Activated CD4-positive, alpha-beta T cell treated with anti-CD3 and anti-CD28 coated beads, Interleukin-2, amount 10 ng/mL, durations not matched to agents 7 days and 5 days (primary cell): ENCODE measurements around the gene DCAF12. TPM values are rescaled to one million over a fixed set of nuclear protein-coding genes. Genes with fewer than 3 reads are reported as not detected.
A peak's percentile ranks its signal among the peaks of the same experiment; 100 is the strongest.
"Not testable (repeated sequence)": the region's sequence is repeated elsewhere in the genome, so short reads cannot be mapped to it uniquely, and the experiment has no call there.

Experiments
- CTCF ChIA-PET: fragments of 350-600 bp; sonication (Branson Sonifier 250); formaldehyde crosslinking; loops from one replicate; lab custom pipeline; 2021; ENCODE audit warnings: antibody characterized with exemption; lab: Charles Lee
- POLR2A ChIA-PET: fragments of 350-600 bp; sonication (Branson Sonifier 250); formaldehyde crosslinking; loops from one replicate; lab custom pipeline; 2021; ENCODE audit warnings: antibody characterized with exemption; lab: Charles Lee
- DNase-seq: peaks from one replicate; pipeline ENCODE4 v3.0.0-alpha.2; 2020
- H3K27ac Mint-ChIP-seq: one replicate; pipeline ENCODE4 v1.8.0; 2021; ENCODE audit warnings: mild to moderate bottlenecking, moderate library complexity, mixed read lengths
- H3K27me3 Mint-ChIP-seq: one replicate; pipeline ENCODE4 v1.8.0; 2021; ENCODE audit warnings: mixed read lengths
- H3K36me3 Mint-ChIP-seq: one replicate; pipeline ENCODE4 v1.8.0; 2021; ENCODE audit warnings: low read depth, mixed read lengths
- H3K4me1 Mint-ChIP-seq: one replicate; pipeline ENCODE4 v1.8.0; 2021; ENCODE audit warnings: mixed read lengths
- H3K4me3 Mint-ChIP-seq: one replicate; pipeline ENCODE4 v1.8.0; 2021; ENCODE audit warnings: mild to moderate bottlenecking, moderate library complexity, mixed read lengths
- H3K9me3 Mint-ChIP-seq: one replicate; pipeline ENCODE4 v1.8.0; 2021; ENCODE audit warnings: mixed read lengths
- total RNA-seq, 2 experiments: library from RNA; stranded (reverse); gene quantifications; one replicate each; pipeline ENCODE4 v1.2.3, GENCODE V29; 2021

Gene DCAF12
- total RNA-seq, 2 experiments from 2014 or later: 41.7 to 45.4 TPM

DNA sequence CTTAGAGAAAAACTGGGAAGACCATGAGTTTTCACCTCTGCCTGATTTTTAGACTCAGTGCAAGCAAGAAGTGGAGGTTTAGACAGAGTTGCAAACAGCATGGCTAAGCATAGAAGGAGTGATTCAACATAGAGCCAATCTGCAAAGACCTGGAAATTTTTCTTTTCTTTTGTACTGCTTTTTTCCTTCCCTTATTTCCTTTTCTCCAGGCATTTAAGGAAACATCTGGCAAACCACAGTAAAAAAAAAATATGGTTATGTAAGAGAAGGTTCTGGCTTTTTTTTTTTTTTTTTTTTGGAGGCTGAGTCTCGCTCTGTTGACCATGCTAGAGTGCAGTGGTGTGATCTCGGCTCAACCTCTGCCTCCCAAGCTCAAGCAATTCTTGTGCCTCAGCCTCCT lies 16.6 kb upstream of the DCAF12 start:
- H3K27ac Mint-ChIP-seq: no peak overlapping the region
- peaks cover 8% of the 10 kb centered on the region for H3K4me1 Mint-ChIP-seq
- no peaks in the 10 kb centered on the region for H3K36me3 Mint-ChIP-seq
- CTCF ChIA-PET: interaction anchor here (0.6 to 0.7 kb wide), 2 partner anchors 93 to 645 kb away, joined by 3 read pairs; no protein-coding TSS in a partner anchor
- POLR2A ChIA-PET: no interaction called here
- H3K27me3 Mint-ChIP-seq: no peaks in the 10 kb centered on the region
- DNase-seq: no peak
- no peaks in the 10 kb centered on the region for H3K9me3 Mint-ChIP-seq
- no peak overlapping the region for H3K4me3 Mint-ChIP-seq

DNA sequence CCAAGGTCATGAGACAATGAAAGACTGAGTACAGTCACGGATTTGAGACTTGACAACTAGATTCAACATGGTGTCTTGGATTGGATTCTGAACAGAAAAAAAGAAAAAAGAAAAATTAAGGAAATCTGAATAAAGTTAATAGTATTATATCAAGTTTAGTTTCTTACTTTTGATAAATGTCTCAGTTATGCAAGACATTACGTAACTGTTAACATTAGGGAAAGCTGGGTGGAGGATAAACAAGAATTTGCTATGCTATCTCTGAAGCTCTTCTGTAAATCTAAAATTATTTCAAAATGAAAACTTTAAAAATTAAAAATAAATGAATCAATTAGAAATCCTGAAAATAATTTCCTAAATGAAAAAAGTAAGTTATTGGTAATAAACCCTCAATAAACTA lies 14.4 kb upstream of the DCAF12 start:
- DNase-seq: no peak
- Mint-ChIP-seq H3K9me3 (no peaks in the 10 kb centered on the region), H3K27me3 (no peaks in the 10 kb centered on the region), H3K4me1 (peaks cover 8% of the 10 kb centered on the region), H3K4me3 (no peak overlapping the region), H3K36me3 (no peaks in the 10 kb centered on the region), H3K27ac (no peak overlapping the region)
- ChIA-PET CTCF (interaction anchor here (1.5 kb wide), 1 partner anchor 17 kb away, joined by 7 read pairs; no protein-coding TSS in a partner anchor), POLR2A (no interaction called here)

DNA sequence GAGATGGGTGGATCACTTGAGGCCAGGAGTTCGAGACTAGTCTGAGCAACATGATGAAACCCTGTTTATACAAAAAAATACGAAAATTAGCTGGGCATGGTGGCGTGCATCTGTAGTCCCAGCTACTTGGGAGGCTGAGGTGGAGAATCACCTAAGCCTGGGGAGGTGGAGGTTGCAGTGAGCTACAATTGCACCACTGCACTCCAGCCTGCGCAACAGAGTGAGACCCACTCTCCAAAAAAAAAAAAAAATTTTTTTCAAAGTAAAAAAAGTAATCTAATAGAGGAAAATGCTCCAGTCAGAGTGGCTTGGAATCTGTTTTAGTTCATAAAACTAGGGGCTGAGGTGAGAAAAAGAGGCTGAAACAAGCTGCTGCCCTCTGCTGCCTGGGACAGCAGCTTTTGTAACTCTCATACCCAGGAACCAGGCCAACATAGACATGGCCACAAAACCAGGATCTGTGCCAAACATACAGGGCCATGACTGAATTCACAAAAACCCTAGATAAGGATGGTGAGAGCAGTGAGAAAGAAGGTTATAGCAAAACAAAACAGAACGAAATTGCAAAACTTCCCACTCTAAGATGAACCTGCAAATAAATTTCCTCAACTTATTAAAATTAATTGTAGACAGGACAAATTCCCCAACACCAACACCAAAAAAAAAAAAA lies 13.1 kb upstream of the DCAF12 start:
- Mint-ChIP-seq H3K9me3 (no peaks in the 10 kb centered on the region), H3K4me3 (no peak overlapping the region), H3K36me3 (no peaks in the 10 kb centered on the region), H3K4me1 (peaks cover 8% of the 10 kb centered on the region), H3K27ac (no peak overlapping the region), H3K27me3 (no peaks in the 10 kb centered on the region)
- POLR2A ChIA-PET: no interaction called here
- CTCF ChIA-PET: interaction anchor here (0.6 to 0.7 kb wide), 3 partner anchors 28 to 1942 kb away, joined by 3 read pairs; no protein-coding TSS in a partner anchor
- DNase-seq: no peak

DNA sequence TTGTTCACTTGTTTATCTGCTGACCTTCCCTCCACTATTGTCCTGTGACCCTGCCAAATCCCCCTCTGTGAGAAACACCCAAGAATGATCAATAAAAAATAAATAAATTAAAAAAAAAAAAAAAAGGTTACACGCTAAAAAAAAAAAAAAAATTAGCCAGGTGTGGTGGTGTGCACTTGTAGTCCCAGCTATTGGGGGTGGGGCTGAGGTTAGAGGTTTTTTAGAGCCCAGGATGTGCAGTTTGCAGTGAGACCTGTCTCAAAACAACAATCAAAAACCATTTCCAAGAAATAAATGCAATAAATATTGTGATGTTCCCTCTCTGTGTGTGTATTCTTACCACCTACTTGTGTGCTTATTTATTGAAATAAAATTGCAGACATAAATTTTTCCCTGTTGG lies 12.1 kb upstream of the DCAF12 start:
- H3K4me1 Mint-ChIP-seq, H3K9me3 Mint-ChIP-seq, POLR2A ChIA-PET, H3K27me3 Mint-ChIP-seq, H3K36me3 Mint-ChIP-seq, H3K4me3 Mint-ChIP-seq: not testable (repeated sequence)
- peak; percentile 43 for DNase-seq
- H3K27ac Mint-ChIP-seq: peak overlapping the region; percentile 69
- CTCF ChIA-PET: interaction anchor here (0.6 kb wide), 1 partner anchor 80 kb away, joined by 4 read pairs; no protein-coding TSS in a partner anchor

DNA sequence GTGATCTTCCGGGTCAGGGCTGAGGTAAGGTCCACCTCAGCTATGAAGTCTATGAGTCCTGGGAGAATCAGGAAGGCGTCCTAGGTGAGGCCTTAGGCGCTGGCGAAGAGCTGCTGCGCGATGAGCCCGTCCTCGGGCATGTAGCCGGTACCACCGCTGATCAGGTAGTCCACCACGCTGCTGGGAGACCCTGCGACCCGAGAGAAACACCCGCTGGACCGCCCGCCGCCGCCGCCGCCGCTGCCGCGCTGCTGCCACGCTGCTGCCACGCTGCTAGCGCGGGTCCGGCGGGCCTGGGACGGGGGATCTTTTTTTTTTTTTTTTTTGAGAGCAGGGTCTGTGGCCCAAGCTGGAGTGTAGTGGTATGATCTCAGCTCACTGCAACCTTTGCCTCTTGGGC lies 8.0 kb upstream of the DCAF12 start:
- CTCF ChIA-PET: interaction anchor here (0.6 to 1.0 kb wide), 3 partner anchors 11 to 18 kb away, joined by 3 read pairs; no protein-coding TSS in a partner anchor
- Mint-ChIP-seq H3K4me3 (no peak overlapping the region), H3K9me3 (no peaks in the 10 kb centered on the region), H3K36me3 (no peaks in the 10 kb centered on the region), H3K4me1 (peaks cover 5% of the 10 kb centered on the region), H3K27me3 (no peaks in the 10 kb centered on the region), H3K27ac (no peak overlapping the region)
- POLR2A ChIA-PET: no interaction called here
- no peak for DNase-seq

DNA sequence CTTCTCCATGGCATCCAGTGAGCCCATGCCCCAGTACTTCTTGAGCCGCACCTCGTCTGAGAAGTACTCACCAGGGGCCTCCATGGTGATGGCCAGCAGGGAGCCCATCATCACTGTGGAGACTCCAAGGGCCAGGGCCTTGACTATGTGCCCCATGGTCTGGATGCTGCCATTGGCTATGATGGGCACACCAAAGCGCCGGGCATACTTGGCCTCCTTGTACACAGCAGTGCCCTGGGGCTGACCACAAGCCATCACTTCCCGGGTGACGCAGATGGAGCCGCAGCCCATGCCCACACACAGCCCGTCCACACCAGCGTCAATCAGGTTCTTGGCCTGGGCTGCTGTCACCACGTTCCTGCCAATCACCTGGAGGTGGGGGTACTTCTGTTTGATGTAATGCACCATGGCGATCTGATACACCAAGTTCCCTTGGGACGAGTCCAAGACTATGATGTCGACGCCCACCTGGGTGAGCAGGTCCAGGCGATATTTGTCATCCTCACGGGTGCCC lies 7.0 kb upstream of the DCAF12 start:
- Mint-ChIP-seq H3K36me3 (no peaks in the 10 kb centered on the region), H3K27me3 (no peaks in the 10 kb centered on the region), H3K4me1 (no peaks in the 10 kb centered on the region), H3K9me3 (no peaks in the 10 kb centered on the region), H3K27ac (no peak overlapping the region), H3K4me3 (no peak overlapping the region)
- no peak for DNase-seq
- ChIA-PET CTCF (interaction anchor here (0.6 to 1.0 kb wide), 3 partner anchors 12 to 19 kb away, joined by 3 read pairs; no protein-coding TSS in a partner anchor), POLR2A (no interaction called here)

DNA sequence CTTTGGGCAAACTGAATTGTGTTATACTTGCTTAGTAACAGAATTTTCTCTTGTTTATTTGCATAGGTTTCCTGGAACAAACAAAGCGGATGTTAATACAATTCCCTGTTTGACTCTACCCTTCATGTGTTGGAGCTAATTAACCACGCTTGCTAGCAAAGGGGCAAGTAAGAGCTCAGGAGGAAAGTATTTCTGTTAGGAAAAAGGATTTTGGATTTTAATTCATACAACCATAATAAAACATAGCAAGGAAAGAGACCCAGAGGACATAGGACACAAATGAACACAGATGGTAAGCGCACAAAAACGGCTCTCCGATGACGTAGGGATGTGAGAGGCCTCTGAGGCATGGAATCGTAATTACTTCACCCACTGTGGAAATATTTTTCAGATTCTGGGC lies 5.1 kb upstream of the DCAF12 start:
- Mint-ChIP-seq H3K27me3 (no peaks in the 10 kb centered on the region), H3K36me3 (no peaks in the 10 kb centered on the region), H3K27ac (no peak overlapping the region), H3K9me3 (no peaks in the 10 kb centered on the region), H3K4me1 (peaks cover 5% of the 10 kb centered on the region), H3K4me3 (no peak overlapping the region)
- no peak for DNase-seq
- ChIA-PET POLR2A (no interaction called here), CTCF (no interaction called here)

DNA sequence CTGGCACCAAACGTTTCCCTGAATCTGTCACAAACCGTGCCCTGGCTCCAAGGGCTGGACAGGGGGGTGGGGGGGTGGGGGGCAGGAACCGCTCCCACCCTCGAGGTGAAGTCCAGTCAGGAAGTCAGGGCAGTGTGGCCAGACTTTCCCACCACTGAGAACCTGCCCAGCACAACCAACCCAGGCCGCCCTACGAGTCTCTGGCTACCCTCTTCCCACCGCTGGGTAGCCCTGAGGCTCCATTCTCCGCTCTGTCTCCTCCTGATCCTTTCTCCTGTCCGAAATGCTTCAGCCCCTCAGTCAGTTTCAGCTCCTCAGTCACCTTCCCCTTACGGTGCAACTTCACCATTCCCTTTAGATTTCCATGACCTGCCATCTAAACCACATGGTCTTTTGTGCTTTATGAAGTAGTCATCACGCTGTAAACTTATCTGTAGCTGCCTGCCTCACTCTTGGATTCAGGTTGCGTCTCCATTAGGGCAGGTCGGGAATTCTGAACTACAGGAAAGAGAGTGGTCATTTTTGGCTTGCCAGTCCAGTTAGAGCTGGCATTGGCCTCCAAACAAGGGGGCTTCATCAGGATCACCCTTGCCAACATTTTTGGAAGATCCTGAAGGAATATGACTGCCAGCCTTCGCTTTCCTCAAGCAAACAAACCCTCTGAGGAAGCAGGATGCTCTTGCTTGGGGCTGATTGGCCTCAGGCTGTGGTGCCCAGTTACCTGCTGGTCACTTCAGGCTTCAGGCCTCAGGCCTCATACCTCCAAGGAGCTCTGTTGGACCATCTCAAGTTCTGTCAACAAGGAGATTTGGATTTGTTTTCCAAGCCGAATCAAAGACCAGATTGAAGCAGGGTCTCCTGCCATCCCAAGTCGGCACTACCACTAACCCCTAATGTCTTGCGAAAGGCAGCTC lies 794 bp upstream of the DCAF12 start:
- Mint-ChIP-seq H3K27ac (peak overlapping the region; percentile 94), H3K4me1 (peaks cover 34% of the 10 kb centered on the region), H3K27me3 (no peaks in the 10 kb centered on the region), H3K9me3 (no peaks in the 10 kb centered on the region), H3K4me3 (peak overlapping the region; percentile 93), H3K36me3 (peaks cover 23% of the 10 kb centered on the region)
- no peak for DNase-seq
- ChIA-PET POLR2A (no interaction called here), CTCF (interaction anchor here (0.5 to 1.0 kb wide), 2 partner anchors 134 to 252 kb away, joined by 3 read pairs; no protein-coding TSS in a partner anchor)

DNA sequence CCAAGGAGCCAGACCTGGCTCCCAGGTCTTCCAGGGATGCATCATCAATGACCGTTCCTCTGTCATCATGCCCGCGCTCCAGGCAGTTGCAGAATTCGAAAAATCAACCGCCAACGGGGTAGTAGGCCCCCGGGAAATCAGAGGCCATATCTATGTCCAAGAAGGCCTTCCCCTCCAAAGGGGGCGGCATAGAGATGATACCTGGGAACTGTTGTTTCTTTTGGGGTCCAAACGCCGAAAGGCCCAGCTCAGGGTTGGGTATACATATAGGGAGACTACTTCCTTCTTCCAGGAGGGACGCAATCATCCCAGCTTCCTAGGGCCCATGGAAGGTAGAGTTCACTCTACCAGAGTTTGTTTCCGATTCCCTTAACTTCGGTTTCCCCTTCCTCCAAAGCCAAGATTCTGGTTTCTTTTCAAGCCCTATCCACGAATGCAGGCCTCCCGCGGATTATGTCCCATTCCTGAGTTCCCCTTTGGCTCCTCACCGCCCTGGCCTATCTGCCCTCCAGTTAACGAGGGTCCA lies 754 bp downstream of the DCAF12 start:
- ChIA-PET POLR2A (no interaction called here), CTCF (no interaction called here)
- Mint-ChIP-seq H3K9me3 (no peaks in the 10 kb centered on the region), H3K4me1 (peaks cover 46% of the 10 kb centered on the region), H3K27me3 (no peaks in the 10 kb centered on the region), H3K36me3 (peaks cover 35% of the 10 kb centered on the region), H3K27ac (peak overlapping the region; percentile 94), H3K4me3 (peak overlapping the region; percentile 93)
- DNase-seq: peak; percentile 8

DNA sequence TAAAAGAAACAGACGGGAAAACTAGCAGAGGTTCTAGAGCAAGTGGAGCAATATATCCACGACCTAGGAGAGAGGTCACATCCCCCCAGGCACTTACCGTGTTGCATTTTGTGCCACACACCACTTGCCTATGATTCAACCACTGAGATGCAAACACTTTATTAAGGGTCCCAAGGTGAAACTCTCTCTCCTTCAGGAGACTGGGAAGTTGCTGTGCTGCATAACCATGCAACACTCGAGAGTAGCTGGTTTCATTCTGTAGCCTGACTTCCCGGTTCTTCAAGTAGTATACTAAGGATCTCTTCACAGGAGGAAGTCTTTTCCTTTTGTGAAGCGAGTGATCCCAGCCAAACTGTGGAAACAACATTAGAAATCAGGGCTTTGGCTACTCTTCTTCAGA lies 1.6 kb downstream of the DCAF12 start:
- no peaks in the 10 kb centered on the region for H3K9me3 Mint-ChIP-seq
- CTCF ChIA-PET: no interaction called here

DNA sequence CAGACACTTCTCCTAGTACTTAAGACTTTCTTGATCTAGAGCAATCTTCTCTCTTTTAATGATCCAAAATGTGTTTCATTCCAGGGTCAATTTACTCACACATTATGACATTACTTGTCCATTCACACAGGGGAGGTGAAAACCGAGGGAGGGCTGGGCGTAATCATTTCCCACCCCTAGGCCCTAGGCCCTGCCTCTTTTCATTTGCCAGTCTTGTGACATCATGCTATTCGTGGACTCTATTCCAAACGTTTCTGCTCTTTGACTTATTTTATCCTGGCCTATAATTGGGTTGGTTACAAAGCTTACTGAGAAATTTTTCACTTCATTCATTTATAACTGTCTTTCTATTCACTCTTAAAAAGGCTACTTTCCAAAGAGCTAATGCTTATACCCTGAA lies 2.4 kb downstream of the DCAF12 start:
- no peaks in the 10 kb centered on the region for H3K9me3 Mint-ChIP-seq
- peak overlapping the region; percentile 93 for H3K4me3 Mint-ChIP-seq
- POLR2A ChIA-PET: no interaction called here
- CTCF ChIA-PET: no interaction called here
- H3K4me1 Mint-ChIP-seq: peaks cover 46% of the 10 kb centered on the region
- DNase-seq: no peak
- peak overlapping the region; percentile 94 for H3K27ac Mint-ChIP-seq
- no peaks in the 10 kb centered on the region for H3K27me3 Mint-ChIP-seq
- H3K36me3 Mint-ChIP-seq: peaks cover 37% of the 10 kb centered on the region

More for the DNA sequence above, 1.6 kb downstream of the DCAF12 start:
- Mint-ChIP-seq H3K36me3 (peaks cover 37% of the 10 kb centered on the region), H3K27ac (peak overlapping the region; percentile 94), H3K4me3 (peak overlapping the region; percentile 93), H3K27me3 (no peaks in the 10 kb centered on the region), H3K4me1 (peaks cover 46% of the 10 kb centered on the region)
- no peak for DNase-seq
- POLR2A ChIA-PET: no interaction called here

DNA sequence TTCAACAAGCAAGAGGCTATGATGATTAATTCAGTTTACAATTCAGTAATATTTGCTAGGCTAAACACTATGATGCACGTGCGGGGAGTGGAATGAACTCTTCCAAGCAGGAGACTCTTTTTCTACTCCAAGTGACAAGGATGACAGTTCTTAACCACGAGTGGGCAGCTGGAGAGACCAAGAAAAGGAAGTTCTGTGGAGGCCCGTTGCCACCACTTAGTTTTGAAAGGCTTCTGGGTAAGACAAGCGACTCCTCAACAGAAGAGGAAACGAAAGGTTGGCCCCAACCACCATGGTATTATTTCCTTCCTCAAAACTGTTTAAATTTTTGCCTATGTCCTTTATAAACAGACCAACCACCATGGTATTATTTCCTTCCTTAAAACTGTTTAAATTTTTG lies 2.8 kb downstream of the DCAF12 start:
- peak; percentile 35 for DNase-seq
- Mint-ChIP-seq H3K27me3 (no peaks in the 10 kb centered on the region), H3K9me3 (no peaks in the 10 kb centered on the region), H3K4me1 (peaks cover 46% of the 10 kb centered on the region), H3K27ac (peak overlapping the region; percentile 94), H3K4me3 (peak overlapping the region; percentile 93), H3K36me3 (peaks cover 40% of the 10 kb centered on the region)
- ChIA-PET CTCF (no interaction called here), POLR2A (no interaction called here)
